Neutrophil (primary cell): ENCODE data around the gene ANTXRL.
"Not testable (repeated sequence)": the region's sequence is repeated elsewhere in the genome, so short reads cannot be mapped to it uniquely, and the experiment has no call there.

Experiments used
- H3K27ac ChIP-seq: fragments of 200-600 bp; sonication (generic); 2 replicates; pipeline ENCODE4 v1.5.1; 2016; ENCODE audit warnings: mild to moderate bottlenecking, moderate library complexity
- H3K27me3 ChIP-seq: fragments of 200-600 bp; sonication (generic); 2 replicates; pipeline ENCODE4 v1.6.0; 2016; ENCODE audit warnings: mild to moderate bottlenecking
- H3K36me3 ChIP-seq: fragments of 200-600 bp; sonication (generic); 2 replicates; pipeline ENCODE4 v1.5.1; 2017
- H3K4me1 ChIP-seq, 2 experiments: fragments of 200-600 bp in 1 of 2; sonication (generic) in 1 of 2; 1 replicate in 1 of 2; 2 replicates in 1 of 2; pipeline versions ENCODE4 v1.5.1 to v1.6.1; 2013 to 2016; ENCODE audit warnings: low read depth in 1 of 2, low read length in 1 of 2, mild to moderate bottlenecking in 1 of 2, moderate library complexity in 1 of 2; ENCODE audit not compliant: control insufficient read depth in 1 of 2, insufficient read depth in 1 of 2
- H3K4me3 ChIP-seq, 2 experiments: fragments of 200-600 bp in 1 of 2; sonication (generic) in 1 of 2; 1 replicate in 1 of 2; 2 replicates in 1 of 2; pipeline ENCODE4 v1.5.1; 2013 to 2016; ENCODE audit warnings: low read depth in 1 of 2, low read length in 1 of 2, mild to moderate bottlenecking in 1 of 2, moderate library complexity in 1 of 2
- H3K9me3 ChIP-seq: fragments of 200-600 bp; sonication (generic); 2 replicates; pipeline ENCODE4 v1.5.1; 2016

The ANTXRL gene

GRCh38 chr10:46378108-46378507 lies 91.3 kb downstream of the ANTXRL start:
- not testable (repeated sequence) for H3K4me1 ChIP-seq, H3K9me3 ChIP-seq, H3K27ac ChIP-seq, H3K27me3 ChIP-seq, H3K4me3 ChIP-seq, H3K36me3 ChIP-seq

GRCh38 chr10:46379233-46379848 lies 92.5 kb downstream of the ANTXRL start:
- not testable (repeated sequence) for H3K27ac ChIP-seq, H3K9me3 ChIP-seq, H3K27me3 ChIP-seq, H3K36me3 ChIP-seq, H3K4me3 ChIP-seq, H3K4me1 ChIP-seq
